Gastroesophageal sphincter (tissue), 3 donors: ENCODE results near the gene LIX1.

Experiments used
- EP300 ChIP-seq: sonication (generic); formaldehyde crosslinking; IDR thresholded peaks from one replicate; pipeline ENCODE4 v1.6.1; 2017; ENCODE audit warnings: antibody characterized with exemption, mild to moderate bottlenecking
- POLR2A ChIP-seq, 2 donors: fragments of 450-650 bp; IDR thresholded peaks; one replicate each; pipeline ENCODE4 v1.6.1; 2017; ENCODE audit warnings: antibody characterized with exemption in 2 of 2, mild to moderate bottlenecking in 2 of 2, moderate library complexity in 1 of 2
- POLR2AphosphoS5 ChIP-seq: sonication (generic); formaldehyde crosslinking; IDR thresholded peaks from one replicate; pipeline ENCODE4 v1.6.1; 2017; ENCODE audit warnings: antibody characterized with exemption
- TF ChIP-seq, protein P1 (sequence below), 4 experiments: fragments of 200-600 bp in 2 of 4; fragments of 450-650 bp in 2 of 4; sonication (generic) in 1 of 4; IDR thresholded peaks; one replicate each; pipeline ENCODE4 v1.5.1; 2017 to 2019; ENCODE audit warnings: antibody characterized with exemption in 4 of 4, mild to moderate bottlenecking in 2 of 4, moderate library complexity in 2 of 4

DNA sequence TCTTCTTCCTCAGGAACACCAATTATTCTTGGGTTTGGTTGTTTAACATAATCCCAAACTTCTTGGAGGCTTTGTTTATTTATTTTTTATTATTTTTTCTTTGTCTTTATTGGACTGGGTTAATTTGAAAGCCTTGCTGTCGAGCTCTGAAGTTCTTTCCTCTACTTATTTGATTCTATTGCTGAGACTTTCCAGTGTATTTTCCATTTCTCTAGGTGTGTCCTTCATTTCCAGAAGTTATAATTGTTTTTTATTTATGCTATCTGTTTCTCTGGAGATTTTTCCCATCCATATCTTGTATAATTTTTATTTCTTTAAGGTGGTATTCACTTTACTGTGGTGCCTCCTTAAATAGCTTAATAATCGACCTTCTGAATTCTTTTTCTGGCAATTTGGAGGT is 49.5 kb upstream of the LIX1 start:
- TF ChIP-seq EP300 (no peak), POLR2AphosphoS5 (no peak), POLR2A (IDR thresholded peaks at IDR 0.05) (no peak)
- TF ChIP-seq, protein P1, sequence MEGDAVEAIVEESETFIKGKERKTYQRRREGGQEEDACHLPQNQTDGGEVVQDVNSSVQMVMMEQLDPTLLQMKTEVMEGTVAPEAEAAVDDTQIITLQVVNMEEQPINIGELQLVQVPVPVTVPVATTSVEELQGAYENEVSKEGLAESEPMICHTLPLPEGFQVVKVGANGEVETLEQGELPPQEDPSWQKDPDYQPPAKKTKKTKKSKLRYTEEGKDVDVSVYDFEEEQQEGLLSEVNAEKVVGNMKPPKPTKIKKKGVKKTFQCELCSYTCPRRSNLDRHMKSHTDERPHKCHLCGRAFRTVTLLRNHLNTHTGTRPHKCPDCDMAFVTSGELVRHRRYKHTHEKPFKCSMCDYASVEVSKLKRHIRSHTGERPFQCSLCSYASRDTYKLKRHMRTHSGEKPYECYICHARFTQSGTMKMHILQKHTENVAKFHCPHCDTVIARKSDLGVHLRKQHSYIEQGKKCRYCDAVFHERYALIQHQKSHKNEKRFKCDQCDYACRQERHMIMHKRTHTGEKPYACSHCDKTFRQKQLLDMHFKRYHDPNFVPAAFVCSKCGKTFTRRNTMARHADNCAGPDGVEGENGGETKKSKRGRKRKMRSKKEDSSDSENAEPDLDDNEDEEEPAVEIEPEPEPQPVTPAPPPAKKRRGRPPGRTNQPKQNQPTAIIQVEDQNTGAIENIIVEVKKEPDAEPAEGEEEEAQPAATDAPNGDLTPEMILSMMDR (IDR thresholded peaks at IDR 0.05) = no peak
